Measurements from ENCODE around the gene UNKL.

The UNKL gene

GRCh38 chr16:1330260-1330914, 84.1 kb downstream of the UNKL start:
- TF ChIP-seq RAD21 (IDR thresholded peaks at IDR 0.05; ENCODE audit: low read depth), result peak; percentile 32; the same call in 1 of the 2 replicates
- TF ChIP-seq CEBPB (IDR thresholded peaks at IDR 0.05), result no peak
- no peak for TF ChIP-seq USF1 (IDR thresholded peaks at IDR 0.05)
- no peak for TF ChIP-seq FOXM1 (IDR thresholded peaks at IDR 0.05; ENCODE audit: borderline replicate concordance, low read depth)
- no peak for TF ChIP-seq EP300 (IDR thresholded peaks at IDR 0.05; ENCODE audit: borderline replicate concordance)

DNA sequence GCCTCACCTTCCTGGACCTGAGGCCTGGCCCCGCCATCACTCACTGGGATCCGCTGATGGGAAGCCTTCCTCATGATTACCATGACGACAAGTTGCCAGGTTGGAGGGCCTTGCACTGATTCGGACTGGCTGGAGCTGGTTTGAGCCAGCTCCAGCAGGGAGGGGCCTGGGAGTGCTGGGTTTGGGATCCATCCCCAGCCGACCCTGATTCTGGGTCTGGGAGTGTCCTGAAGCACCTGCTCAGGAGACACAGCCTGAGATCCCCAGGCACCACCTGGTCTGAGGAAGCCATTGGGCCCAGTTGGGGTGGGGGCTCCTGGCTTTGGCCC, 86.9 kb downstream of the UNKL start:
- no peak for TF ChIP-seq NFIC (IDR thresholded peaks at IDR 0.05)
- no peak for TF ChIP-seq FOXM1 (IDR thresholded peaks at IDR 0.05; ENCODE audit: borderline replicate concordance, low read depth)
- TF ChIP-seq, protein P1, sequence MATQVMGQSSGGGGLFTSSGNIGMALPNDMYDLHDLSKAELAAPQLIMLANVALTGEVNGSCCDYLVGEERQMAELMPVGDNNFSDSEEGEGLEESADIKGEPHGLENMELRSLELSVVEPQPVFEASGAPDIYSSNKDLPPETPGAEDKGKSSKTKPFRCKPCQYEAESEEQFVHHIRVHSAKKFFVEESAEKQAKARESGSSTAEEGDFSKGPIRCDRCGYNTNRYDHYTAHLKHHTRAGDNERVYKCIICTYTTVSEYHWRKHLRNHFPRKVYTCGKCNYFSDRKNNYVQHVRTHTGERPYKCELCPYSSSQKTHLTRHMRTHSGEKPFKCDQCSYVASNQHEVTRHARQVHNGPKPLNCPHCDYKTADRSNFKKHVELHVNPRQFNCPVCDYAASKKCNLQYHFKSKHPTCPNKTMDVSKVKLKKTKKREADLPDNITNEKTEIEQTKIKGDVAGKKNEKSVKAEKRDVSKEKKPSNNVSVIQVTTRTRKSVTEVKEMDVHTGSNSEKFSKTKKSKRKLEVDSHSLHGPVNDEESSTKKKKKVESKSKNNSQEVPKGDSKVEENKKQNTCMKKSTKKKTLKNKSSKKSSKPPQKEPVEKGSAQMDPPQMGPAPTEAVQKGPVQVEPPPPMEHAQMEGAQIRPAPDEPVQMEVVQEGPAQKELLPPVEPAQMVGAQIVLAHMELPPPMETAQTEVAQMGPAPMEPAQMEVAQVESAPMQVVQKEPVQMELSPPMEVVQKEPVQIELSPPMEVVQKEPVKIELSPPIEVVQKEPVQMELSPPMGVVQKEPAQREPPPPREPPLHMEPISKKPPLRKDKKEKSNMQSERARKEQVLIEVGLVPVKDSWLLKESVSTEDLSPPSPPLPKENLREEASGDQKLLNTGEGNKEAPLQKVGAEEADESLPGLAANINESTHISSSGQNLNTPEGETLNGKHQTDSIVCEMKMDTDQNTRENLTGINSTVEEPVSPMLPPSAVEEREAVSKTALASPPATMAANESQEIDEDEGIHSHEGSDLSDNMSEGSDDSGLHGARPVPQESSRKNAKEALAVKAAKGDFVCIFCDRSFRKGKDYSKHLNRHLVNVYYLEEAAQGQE (IDR thresholded peaks at IDR 0.05; ENCODE audit: low read depth), result no peak
- no peak for TF ChIP-seq USF1 (IDR thresholded peaks at IDR 0.05)
- no peak for TF ChIP-seq CREB1 (IDR thresholded peaks at IDR 0.05; ENCODE audit: low read depth)
- no peak for TF ChIP-seq EP300 (IDR thresholded peaks at IDR 0.05; ENCODE audit: borderline replicate concordance)
- no peak for TF ChIP-seq YY1 (IDR thresholded peaks at IDR 0.05; ENCODE audit: low read depth)
- TF ChIP-seq ZBTB7A (IDR thresholded peaks at IDR 0.05; ENCODE audit: low read depth), result no peak
- TF ChIP-seq EGR1 (IDR thresholded peaks at IDR 0.05), result no peak
- no peak for TF ChIP-seq CEBPB (IDR thresholded peaks at IDR 0.05)
- TF ChIP-seq TEAD4 (IDR thresholded peaks at IDR 0.05), result no peak

- TF ChIP-seq CREB1 (IDR thresholded peaks at IDR 0.05; ENCODE audit: low read depth), result no peak
- TF ChIP-seq EGR1 (IDR thresholded peaks at IDR 0.05), result no peak
- no peak for TF ChIP-seq NFIC (IDR thresholded peaks at IDR 0.05)
- TF ChIP-seq, protein P1 (IDR thresholded peaks at IDR 0.05; ENCODE audit: low read depth), result no peak
- no peak for TF ChIP-seq TCF12 (IDR thresholded peaks at IDR 0.05; ENCODE audit: low read depth)
Observed at GRCh38 chr16:1326946-1327618, 87.4 kb downstream of the UNKL start.

GRCh38 chr16:1326391-1326790, 88.1 kb downstream of the UNKL start:
- TF ChIP-seq USF1 (IDR thresholded peaks at IDR 0.05), result no peak
- TF ChIP-seq EGR1 (IDR thresholded peaks at IDR 0.05), result no peak
- no peak for TF ChIP-seq NFIC (IDR thresholded peaks at IDR 0.05)
- no peak for TF ChIP-seq TEAD4 (IDR thresholded peaks at IDR 0.05)
- TF ChIP-seq ZBTB7A (IDR thresholded peaks at IDR 0.05; ENCODE audit: low read depth), result no peak
- TF ChIP-seq RAD21 (IDR thresholded peaks at IDR 0.05; ENCODE audit: low read depth), result no peak
- TF ChIP-seq TCF12 (IDR thresholded peaks at IDR 0.05; ENCODE audit: low read depth), result no peak
- TF ChIP-seq, protein P1 (IDR thresholded peaks at IDR 0.05; ENCODE audit: low read depth), result no peak
- no peak for TF ChIP-seq CEBPB (IDR thresholded peaks at IDR 0.05)

Measured in Ishikawa (cell line).